HG03196 (cell line): ENCODE data around the gene C2CD4B.

ENCODE experiments used
- ATAC-seq: cut with Tn5 transposase; IDR thresholded peaks from one replicate; pipeline ENCODE4 v1.9.1; 2021; ENCODE audit not compliant: unreplicated experiment

C2CD4B gene, protein sequence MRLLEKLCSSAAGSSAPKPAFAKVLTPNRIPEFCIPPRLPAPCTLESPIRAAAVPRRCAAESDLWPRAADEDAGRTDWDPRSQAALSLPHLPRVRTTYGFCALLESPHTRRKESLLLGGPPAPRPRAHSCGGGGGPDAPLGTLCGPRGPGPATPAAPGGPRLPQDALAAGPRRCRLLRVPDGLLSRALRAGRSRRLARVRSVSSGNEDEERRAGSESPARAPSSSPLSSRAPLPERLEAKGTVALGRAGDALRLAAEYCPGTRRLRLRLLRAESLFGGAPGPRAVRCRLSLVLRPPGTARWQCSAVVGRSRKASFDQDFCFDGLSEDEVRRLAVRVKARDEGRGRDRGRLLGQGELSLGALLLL

GRCh38 chr15:62165104-62165792 lies at the start of gene C2CD4B:
Gene C2CD4B, minus strand, starts transcription at chr15:62165285. Its CDS starts 301 bp downstream, at chr15:62164984.
- no peak for ATAC-seq

DNA sequence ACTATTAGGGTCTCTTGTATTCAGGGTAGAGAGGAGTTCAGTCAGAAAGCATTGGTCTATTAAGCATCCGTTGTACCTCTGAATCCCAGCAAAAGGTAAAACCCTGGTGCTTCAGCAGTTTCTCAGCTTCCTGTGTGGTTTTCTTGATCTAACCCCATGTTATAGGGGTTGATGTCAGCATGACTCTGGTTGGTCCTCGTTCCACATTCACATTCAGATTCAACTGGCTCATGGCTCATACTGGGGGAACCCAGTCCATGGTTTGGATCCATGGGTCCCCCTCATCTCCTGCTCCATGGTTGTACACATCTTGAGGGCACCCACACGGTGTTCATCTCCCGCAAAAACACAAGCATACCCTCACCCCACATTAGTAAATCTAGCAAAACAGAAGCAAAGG lies 47.7 kb upstream of the C2CD4B start:
- no peak for ATAC-seq

- ATAC-seq = no peak
Observed at GRCh38 chr15:62211348-62211747, 46.3 kb upstream of the C2CD4B start.

DNA sequence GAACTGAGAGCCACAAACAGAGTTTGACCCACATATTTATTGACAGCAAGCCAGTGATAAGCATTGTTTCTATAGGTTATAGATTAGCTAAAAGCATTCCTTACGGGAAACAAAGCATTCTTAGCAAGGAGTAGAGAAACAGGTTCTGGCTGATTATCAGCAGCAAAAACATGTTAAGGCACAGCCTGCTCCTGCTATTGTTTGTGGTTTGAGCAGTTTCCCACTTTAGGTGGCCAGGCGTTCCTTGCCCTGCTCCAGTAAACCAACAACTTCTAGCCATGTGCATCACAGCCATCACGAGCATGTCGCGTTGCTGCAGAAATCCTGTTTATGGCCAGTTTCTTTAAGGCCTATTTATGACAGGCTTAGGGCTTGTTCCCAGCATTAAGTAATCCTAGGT lies 44.7 kb upstream of the C2CD4B start:
- ATAC-seq = no peak

DNA sequence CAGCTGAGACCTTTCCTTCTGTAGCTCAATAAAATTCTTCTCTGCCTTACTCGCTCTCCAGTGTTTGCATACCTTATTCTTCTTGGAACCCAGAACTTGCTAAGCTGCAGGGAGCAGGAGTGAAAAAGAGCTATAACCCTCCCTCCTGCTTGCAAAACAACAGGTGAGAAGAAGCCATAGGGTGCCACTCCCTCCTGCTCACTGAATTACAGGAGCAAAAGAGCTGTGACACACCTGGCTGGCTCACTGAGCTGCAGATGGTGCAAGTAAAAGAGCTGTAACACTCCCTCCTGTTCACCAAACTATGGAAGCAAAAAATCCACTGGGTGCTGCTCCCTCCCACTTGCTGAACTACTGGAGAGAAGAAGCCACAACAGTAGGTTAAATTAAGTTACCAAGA lies 44.2 kb upstream of the C2CD4B start:
- ATAC-seq = no peak

DNA sequence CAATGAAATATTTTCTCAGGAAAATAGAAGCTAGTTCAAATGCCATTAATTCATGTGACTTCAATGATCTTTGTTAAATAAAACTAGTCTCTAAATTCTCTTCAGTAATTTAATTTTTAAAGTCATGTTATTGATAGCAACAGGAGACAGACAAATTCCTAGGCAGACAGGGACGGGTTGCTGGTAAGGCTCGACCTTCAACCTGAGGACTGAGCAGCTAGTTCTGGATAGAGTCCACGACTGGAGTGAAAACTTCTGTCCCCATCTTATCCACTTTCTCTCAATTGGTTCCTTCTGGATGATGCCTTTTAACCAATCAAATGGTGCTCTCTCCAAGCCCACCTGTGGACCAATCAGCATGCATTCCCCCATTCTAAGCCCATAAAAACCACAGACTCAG lies 43.8 kb upstream of the C2CD4B start:
- ATAC-seq = no peak

DNA sequence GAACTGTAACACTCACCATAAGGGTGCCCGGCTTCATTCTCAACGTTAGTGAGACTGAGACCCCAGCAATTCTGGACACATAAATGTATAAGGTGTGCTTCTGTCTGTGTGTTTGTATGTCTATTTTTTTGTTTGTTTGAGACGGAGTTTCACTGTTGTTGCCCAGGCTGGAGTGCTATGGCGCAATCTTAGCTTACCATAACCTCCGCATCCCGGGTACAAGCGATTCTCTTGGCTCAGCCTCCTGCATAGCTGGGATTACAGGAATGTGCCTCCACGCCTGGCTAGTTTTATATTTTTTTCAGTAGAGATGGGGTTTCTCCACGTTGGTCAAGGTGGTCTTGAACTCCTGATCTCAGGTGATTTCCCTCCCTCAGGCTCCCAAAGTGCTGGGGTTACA lies 43.3 kb upstream of the C2CD4B start:
- ATAC-seq = no peak

DNA sequence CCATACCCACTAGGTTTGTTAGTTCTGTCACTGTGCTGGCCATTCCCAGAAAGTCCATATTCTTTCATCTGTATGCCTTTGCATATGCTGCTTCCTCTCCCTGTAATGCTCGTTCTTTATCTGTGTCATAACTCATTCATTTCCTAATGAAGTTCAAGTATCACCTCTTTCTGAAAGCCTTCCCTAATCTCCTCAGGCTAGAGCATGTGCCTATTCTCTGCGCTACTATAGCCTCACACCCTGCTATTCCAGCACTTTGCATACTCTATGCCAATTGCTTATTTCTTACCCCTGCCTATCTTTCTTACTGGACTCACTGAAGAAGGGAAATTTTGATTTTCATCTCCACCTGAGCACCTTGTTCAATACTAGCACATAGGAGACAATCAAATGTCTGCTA lies 25.6 kb upstream of the C2CD4B start:
- no peak for ATAC-seq

- no peak for ATAC-seq
Observed at GRCh38 chr15:62190274-62190673, 25.2 kb upstream of the C2CD4B start.

- ATAC-seq = no peak
Observed at GRCh38 chr15:62188744-62189143, 23.7 kb upstream of the C2CD4B start.

GRCh38 chr15:62187910-62188309 lies 22.8 kb upstream of the C2CD4B start:
- ATAC-seq = no peak

- ATAC-seq = no peak
Observed at GRCh38 chr15:62187425-62187824, 22.3 kb upstream of the C2CD4B start.

GRCh38 chr15:62186578-62186977 lies 21.5 kb upstream of the C2CD4B start:
- ATAC-seq = no peak

DNA sequence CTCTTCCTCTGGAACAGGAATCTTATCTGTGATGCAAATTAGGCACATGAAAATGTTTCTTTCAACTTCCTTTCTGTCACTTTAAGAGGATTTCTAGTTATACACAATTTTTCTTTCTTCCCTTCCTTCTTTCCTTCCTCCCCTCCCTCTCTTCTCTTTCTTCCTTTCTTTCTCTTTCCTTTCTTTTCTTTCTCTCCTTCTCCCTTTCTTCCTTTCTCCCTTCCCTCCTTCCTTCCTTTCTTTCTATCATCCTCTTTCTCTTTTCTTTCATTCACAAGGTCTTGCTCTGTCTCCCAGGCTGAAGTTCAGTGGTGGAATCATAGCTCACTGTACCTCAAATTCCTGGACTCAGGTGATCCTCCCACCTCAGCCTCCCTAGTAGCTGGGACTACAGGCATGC lies 18.0 kb upstream of the C2CD4B start:
- no peak for ATAC-seq

DNA sequence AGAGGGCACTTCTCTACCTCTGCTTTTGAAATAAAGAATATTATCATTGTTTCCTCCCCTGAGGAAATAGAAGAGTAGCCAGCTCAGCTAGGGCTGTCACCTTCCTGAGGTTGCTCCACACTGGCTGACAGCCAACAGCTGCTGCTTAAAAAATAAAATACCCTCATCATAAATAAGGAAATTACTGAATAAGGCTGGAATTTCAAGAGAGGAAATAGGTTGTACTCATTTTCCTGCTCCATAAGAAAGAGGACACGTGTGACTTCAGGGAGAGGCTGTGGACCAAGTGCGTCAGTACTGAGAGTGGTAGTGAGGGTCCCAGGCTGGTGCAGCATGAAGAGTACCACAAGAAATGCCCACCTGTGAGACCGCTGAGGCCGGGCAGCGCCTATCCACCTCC lies 8.1 kb upstream of the C2CD4B start:
- ATAC-seq = no peak

- ATAC-seq = no peak
Observed at GRCh38 chr15:62171882-62172281, 6.8 kb upstream of the C2CD4B start.

GRCh38 chr15:62165793-62166375 lies 799 bp upstream of the C2CD4B start:
- no peak for ATAC-seq

DNA sequence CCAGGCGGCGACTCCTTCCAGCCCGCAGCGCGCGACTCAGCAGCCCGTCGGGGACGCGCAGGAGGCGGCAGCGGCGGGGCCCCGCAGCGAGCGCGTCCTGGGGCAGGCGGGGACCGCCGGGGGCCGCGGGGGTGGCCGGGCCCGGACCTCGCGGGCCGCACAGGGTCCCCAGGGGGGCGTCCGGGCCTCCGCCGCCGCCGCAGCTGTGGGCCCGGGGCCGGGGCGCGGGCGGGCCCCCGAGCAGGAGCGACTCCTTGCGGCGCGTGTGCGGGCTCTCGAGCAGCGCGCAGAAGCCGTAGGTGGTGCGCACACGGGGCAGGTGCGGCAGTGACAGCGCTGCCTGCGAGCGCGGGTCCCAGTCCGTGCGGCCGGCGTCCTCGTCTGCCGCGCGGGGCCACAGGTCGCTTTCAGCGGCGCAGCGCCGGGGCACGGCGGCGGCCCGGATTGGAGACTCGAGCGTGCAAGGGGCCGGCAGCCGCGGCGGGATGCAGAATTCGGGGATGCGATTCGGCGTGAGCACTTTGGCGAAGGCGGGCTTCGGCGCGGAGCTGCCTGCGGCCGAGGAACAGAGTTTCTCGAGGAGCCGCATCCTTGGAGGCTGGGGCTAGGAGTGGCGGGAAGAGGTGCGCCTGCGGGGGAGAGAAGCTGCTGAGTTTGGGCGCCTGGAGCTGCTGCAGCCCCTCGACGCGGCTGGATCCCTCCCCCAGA lies 535 bp downstream of the C2CD4B start:
- no peak for ATAC-seq

- ATAC-seq = no peak
Observed at GRCh38 chr15:62164014-62164395, 1.1 kb downstream of the C2CD4B start.

DNA sequence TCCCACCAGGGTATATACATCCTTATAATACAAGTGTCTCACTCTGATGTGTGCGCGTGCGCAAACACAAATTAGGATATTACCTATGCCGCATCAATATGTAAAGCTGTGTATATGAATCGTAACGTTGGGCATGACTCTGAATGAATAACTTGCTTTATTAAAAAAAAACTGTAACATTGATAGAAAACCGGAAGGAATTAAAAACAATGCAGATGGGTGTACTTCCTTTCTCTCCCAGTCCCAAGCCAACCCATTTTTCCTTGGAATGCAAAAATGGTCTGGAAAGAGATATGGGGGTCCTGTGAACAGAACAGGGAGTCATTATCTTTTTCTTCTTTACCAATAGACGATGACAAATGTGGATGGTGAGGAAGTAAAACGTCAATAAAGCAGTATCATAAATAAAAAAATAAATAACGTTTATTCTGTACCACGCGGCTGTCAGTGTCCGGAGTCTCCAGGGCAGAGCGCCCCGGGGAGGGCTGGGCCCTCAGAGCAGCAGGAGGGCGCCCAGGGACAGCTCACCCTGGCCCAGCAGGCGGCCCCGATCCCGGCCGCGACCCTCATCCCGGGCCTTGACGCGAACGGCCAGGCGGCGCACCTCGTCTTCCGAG lies 1.6 kb downstream of the C2CD4B start:
- ATAC-seq = no peak

DNA sequence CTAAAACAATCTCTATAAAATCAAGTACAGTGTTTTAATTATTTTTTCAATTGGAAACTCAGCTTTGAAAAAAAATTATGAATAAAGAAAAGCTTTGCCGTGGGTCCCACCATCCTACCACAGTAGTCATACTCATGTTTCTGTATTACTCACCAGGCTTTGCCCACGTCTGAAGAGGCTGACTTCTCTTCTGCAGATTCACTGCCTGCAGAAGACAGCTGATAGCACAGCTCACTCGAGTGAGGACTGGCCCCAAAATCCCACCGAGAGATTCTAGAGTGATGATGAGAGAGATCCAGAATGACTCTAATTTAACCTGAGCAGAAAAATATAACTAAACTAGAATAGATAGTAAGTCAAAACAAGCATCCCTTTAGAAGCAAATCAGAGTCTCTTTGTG lies 11.9 kb downstream of the C2CD4B start:
- ATAC-seq = no peak
